MM.1S (cell line): ENCODE data around the gene MSRB3.

Experiments used
- CTCF ChIP-seq: fragments of 300-600 bp; sonication (generic); IDR thresholded peaks from 2 replicates; pipeline ENCODE4 v1.5.1; 2016; ENCODE audit warnings: antibody characterized with exemption, low read length, mixed read lengths
- EZH2 ChIP-seq: fragments of 300-600 bp; sonication (generic); optimal IDR thresholded peaks from 2 replicates; pipeline ENCODE3; 2017; ENCODE audit warnings: low read depth, mild to moderate bottlenecking, antibody characterized with exemption, low read length, mixed read lengths

DNA sequence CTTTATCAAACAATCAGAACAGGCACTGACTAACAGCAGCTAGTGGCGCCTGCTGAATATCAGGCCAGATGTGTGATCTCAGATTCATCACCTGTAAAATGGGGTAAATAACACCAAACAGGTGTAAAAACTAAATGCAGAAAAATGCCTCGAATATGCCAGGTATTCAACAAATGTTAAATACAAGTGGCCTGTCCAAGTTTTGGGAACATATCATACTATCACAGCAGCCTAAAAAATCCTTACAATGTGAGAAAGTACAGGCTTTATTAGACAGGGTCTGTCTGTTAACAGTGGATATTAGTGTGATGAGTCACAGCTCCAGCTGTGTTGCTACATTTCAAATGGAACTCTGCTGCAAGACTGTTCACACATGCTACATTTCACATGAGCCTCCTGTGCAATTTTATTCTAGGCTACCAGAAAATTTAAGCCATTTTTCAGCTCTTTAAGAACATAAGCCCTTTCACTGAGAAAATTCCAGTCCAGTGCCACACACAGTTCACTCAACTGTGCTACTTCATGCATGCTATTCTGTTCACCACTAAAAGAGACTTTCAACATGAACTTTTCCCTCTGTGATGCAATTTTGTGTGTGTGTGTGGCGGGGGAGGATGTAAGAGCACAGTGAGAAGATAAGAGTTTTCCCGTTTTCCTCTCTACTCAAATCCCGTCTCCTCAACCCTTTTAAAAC is 56.7 kb downstream of the MSRB3 start:
- TF ChIP-seq CTCF, result no peak
- no peak for TF ChIP-seq EZH2
